ENCODE data around the gene FBXO2.

The FBXO2 gene

DNA sequence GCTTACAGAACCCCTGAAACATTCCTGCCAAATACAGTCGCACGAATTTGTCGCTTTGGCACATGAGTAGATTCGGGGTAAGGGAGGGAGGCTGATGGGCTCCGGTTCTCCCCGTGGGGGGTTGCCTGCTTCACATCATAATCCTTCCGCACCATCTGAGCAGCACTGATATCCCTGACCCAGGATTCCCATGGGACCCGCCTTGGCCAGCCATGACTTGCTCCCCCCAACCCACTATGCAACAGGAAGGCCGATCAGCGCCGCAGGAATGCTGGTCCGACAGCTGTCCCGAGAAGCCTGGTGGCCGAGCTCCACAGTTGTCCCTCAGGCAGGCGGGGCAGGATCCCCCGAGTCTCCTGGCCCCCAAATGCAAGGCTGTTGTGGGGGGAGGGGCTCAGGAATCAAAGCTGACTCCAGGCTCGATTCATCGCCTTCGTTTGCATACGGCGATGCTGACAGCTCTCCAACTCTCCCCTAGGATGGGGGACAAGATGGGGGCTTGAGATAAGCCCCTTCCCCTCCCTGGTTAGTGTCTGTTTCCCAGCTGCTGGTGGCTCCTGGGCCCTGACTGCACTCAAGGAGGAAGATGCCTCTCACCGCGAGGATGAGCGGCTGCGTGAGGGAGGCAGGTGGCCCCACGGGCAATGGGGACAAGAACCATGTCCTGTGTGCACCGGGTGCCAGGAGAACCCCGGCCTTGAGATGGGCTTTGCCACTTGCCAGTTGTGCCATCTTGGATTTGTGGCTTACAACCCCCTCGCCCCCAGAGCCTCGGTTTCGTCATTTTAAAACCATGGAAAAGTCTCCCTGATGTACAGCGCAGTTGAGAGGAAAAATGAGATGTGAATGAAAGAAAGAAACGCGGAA is 46.6 kb upstream of the FBXO2 start:
- no peak for TF ChIP-seq POLR2AphosphoS5 (IDR thresholded peaks at IDR 0.05; ENCODE audit: low read depth, low read length)
- no peak for TF ChIP-seq SIN3A (IDR thresholded peaks at IDR 0.05; ENCODE audit: borderline replicate concordance, insufficient read depth, low read length)
- TF ChIP-seq TAF1 (IDR thresholded peaks at IDR 0.05; ENCODE audit: borderline replicate concordance, insufficient read depth, low read length), result no peak
- TF ChIP-seq, protein P1, sequence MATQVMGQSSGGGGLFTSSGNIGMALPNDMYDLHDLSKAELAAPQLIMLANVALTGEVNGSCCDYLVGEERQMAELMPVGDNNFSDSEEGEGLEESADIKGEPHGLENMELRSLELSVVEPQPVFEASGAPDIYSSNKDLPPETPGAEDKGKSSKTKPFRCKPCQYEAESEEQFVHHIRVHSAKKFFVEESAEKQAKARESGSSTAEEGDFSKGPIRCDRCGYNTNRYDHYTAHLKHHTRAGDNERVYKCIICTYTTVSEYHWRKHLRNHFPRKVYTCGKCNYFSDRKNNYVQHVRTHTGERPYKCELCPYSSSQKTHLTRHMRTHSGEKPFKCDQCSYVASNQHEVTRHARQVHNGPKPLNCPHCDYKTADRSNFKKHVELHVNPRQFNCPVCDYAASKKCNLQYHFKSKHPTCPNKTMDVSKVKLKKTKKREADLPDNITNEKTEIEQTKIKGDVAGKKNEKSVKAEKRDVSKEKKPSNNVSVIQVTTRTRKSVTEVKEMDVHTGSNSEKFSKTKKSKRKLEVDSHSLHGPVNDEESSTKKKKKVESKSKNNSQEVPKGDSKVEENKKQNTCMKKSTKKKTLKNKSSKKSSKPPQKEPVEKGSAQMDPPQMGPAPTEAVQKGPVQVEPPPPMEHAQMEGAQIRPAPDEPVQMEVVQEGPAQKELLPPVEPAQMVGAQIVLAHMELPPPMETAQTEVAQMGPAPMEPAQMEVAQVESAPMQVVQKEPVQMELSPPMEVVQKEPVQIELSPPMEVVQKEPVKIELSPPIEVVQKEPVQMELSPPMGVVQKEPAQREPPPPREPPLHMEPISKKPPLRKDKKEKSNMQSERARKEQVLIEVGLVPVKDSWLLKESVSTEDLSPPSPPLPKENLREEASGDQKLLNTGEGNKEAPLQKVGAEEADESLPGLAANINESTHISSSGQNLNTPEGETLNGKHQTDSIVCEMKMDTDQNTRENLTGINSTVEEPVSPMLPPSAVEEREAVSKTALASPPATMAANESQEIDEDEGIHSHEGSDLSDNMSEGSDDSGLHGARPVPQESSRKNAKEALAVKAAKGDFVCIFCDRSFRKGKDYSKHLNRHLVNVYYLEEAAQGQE (IDR thresholded peaks at IDR 0.05; ENCODE audit: insufficient read depth in 1 of 2, low read depth in 2 of 2, low read length in 2 of 2), result no peak
- no peak for TF ChIP-seq FOXP2 (optimal IDR thresholded peaks at IDR 0.05; ENCODE audit: borderline replicate concordance, extremely low read depth, extremely low read length, insufficient read depth)

DNA sequence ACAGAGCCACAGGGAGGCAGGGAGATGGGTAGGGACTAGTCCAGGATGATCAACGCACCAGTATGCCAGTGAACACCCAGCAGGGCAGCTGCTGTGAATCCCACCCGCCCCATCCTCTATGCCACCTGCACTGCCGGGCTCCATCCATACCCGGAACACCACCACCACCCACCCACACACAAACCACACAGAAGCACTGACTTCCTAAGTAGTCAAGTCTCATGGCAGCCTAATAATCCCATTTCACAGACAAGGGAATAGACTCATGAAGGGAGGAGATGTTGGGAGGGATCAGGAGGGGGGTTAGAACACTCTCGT is 43.6 kb upstream of the FBXO2 start:
- TF ChIP-seq, protein P1 (IDR thresholded peaks at IDR 0.05; ENCODE audit: insufficient read depth in 1 of 2, low read depth in 2 of 2, low read length in 2 of 2), result no peak
- no peak for TF ChIP-seq FOXP2 (optimal IDR thresholded peaks at IDR 0.05; ENCODE audit: borderline replicate concordance, extremely low read depth, extremely low read length, insufficient read depth)
- TF ChIP-seq TAF1 (IDR thresholded peaks at IDR 0.05; ENCODE audit: borderline replicate concordance, insufficient read depth, low read length), result no peak
- no peak for TF ChIP-seq SIN3A (IDR thresholded peaks at IDR 0.05; ENCODE audit: borderline replicate concordance, insufficient read depth, low read length)
- no peak for TF ChIP-seq POLR2AphosphoS5 (IDR thresholded peaks at IDR 0.05; ENCODE audit: low read depth, low read length)

DNA sequence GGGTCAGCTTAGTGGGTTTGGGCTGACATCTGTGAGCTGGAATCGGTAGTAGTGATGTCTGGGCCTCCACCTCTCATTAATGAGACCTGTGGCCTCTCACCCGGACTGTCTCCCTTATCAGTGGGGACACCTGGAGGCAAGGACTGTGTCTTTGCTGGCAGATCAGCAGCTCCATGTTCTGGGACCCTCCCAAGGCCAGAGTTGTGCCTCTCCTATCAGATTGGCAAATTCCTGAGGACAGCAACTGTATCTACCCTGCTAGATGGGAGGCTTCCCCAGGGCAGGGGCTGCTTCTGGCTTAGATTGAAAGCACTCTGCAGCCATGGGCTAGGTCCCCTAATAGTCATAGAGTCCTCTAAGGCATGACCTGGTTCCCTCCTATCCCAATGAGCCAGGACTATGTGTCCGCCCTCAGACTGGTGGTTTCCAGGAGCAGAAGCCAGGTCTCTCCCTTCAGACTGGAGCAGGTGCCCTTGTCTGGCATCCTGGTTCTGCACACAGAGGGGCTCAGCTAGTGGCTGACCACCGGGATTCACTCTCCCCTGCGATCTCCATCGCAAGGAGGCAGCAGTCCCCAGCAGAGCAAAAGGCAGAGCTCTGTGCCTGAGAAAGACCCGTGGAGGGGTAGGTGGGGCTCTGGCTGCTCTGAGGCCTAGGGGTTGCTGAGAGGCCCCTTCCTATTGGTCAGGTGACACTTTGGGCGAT is 43.1 kb upstream of the FBXO2 start:
- no peak for TF ChIP-seq SIN3A (IDR thresholded peaks at IDR 0.05; ENCODE audit: borderline replicate concordance, insufficient read depth, low read length)
- no peak for TF ChIP-seq POLR2AphosphoS5 (IDR thresholded peaks at IDR 0.05; ENCODE audit: low read depth, low read length)
- no peak for TF ChIP-seq TAF1 (IDR thresholded peaks at IDR 0.05; ENCODE audit: borderline replicate concordance, insufficient read depth, low read length)
- TF ChIP-seq, protein P1 (IDR thresholded peaks at IDR 0.05; ENCODE audit: insufficient read depth in 1 of 2, low read depth in 2 of 2, low read length in 2 of 2), result no peak
- TF ChIP-seq FOXP2 (optimal IDR thresholded peaks at IDR 0.05; ENCODE audit: borderline replicate concordance, extremely low read depth, extremely low read length, insufficient read depth), result no peak

DNA sequence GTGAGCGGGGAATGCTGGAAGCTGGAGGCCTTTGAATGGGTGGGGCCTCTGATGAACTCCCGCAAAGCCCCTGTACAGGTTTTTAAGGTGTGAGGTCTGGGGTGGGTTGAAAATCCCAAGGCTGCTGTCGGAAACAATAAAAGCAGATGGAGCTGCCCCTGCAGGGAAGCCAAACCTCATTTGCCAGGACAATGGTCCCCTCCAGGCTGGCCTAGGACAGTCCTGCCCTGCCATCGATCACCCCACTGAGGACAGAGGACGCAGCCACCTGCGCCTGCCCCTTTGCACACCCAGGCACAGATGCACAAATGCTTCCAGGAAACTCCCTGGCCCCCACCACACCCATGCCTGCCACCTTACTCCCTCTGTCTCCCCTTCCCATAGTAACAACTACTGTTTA is 41.6 kb upstream of the FBXO2 start:
- TF ChIP-seq SIN3A (IDR thresholded peaks at IDR 0.05; ENCODE audit: borderline replicate concordance, insufficient read depth, low read length), result no peak
- TF ChIP-seq POLR2AphosphoS5 (IDR thresholded peaks at IDR 0.05; ENCODE audit: low read depth, low read length), result no peak
- no peak for TF ChIP-seq TAF1 (IDR thresholded peaks at IDR 0.05; ENCODE audit: borderline replicate concordance, insufficient read depth, low read length)
- TF ChIP-seq, protein P1 (IDR thresholded peaks at IDR 0.05; ENCODE audit: insufficient read depth in 1 of 2, low read depth in 2 of 2, low read length in 2 of 2), result no peak
- no peak for TF ChIP-seq FOXP2 (optimal IDR thresholded peaks at IDR 0.05; ENCODE audit: borderline replicate concordance, extremely low read depth, extremely low read length, insufficient read depth)
